Measurements from ENCODE around the gene PLAU. TPM values are rescaled to one million over a fixed set of nuclear protein-coding genes. Genes with fewer than 3 reads are reported as not detected.

Gene PLAU
- total and polyA plus RNA-seq, 9 of the 15 experiments (the other 6 are each of a cell fraction or from before 2014, with no cell fraction given) = 2.1 to 16.9 (median 3.3) TPM

- TF ChIP-seq ZBTB43 (CRISPR knock-in tag; IDR thresholded peaks at IDR 0.05) = no peak
- peak; percentile 30; the same call in 1 of the 2 replicates for TF ChIP-seq KLF13 (tag; IDR thresholded peaks at IDR 0.05; ENCODE audit: borderline replicate concordance, low read depth)
- no peak for TF ChIP-seq ZC3H4 (CRISPR knock-in tag; IDR thresholded peaks at IDR 0.05; ENCODE audit: borderline replicate concordance)
- 0 out of 2 replicates have a peak, but pooled peaks have one; percentile 5 for TF ChIP-seq TAF7 (tag; IDR thresholded peaks at IDR 0.05)
- TF ChIP-seq, protein P1, sequence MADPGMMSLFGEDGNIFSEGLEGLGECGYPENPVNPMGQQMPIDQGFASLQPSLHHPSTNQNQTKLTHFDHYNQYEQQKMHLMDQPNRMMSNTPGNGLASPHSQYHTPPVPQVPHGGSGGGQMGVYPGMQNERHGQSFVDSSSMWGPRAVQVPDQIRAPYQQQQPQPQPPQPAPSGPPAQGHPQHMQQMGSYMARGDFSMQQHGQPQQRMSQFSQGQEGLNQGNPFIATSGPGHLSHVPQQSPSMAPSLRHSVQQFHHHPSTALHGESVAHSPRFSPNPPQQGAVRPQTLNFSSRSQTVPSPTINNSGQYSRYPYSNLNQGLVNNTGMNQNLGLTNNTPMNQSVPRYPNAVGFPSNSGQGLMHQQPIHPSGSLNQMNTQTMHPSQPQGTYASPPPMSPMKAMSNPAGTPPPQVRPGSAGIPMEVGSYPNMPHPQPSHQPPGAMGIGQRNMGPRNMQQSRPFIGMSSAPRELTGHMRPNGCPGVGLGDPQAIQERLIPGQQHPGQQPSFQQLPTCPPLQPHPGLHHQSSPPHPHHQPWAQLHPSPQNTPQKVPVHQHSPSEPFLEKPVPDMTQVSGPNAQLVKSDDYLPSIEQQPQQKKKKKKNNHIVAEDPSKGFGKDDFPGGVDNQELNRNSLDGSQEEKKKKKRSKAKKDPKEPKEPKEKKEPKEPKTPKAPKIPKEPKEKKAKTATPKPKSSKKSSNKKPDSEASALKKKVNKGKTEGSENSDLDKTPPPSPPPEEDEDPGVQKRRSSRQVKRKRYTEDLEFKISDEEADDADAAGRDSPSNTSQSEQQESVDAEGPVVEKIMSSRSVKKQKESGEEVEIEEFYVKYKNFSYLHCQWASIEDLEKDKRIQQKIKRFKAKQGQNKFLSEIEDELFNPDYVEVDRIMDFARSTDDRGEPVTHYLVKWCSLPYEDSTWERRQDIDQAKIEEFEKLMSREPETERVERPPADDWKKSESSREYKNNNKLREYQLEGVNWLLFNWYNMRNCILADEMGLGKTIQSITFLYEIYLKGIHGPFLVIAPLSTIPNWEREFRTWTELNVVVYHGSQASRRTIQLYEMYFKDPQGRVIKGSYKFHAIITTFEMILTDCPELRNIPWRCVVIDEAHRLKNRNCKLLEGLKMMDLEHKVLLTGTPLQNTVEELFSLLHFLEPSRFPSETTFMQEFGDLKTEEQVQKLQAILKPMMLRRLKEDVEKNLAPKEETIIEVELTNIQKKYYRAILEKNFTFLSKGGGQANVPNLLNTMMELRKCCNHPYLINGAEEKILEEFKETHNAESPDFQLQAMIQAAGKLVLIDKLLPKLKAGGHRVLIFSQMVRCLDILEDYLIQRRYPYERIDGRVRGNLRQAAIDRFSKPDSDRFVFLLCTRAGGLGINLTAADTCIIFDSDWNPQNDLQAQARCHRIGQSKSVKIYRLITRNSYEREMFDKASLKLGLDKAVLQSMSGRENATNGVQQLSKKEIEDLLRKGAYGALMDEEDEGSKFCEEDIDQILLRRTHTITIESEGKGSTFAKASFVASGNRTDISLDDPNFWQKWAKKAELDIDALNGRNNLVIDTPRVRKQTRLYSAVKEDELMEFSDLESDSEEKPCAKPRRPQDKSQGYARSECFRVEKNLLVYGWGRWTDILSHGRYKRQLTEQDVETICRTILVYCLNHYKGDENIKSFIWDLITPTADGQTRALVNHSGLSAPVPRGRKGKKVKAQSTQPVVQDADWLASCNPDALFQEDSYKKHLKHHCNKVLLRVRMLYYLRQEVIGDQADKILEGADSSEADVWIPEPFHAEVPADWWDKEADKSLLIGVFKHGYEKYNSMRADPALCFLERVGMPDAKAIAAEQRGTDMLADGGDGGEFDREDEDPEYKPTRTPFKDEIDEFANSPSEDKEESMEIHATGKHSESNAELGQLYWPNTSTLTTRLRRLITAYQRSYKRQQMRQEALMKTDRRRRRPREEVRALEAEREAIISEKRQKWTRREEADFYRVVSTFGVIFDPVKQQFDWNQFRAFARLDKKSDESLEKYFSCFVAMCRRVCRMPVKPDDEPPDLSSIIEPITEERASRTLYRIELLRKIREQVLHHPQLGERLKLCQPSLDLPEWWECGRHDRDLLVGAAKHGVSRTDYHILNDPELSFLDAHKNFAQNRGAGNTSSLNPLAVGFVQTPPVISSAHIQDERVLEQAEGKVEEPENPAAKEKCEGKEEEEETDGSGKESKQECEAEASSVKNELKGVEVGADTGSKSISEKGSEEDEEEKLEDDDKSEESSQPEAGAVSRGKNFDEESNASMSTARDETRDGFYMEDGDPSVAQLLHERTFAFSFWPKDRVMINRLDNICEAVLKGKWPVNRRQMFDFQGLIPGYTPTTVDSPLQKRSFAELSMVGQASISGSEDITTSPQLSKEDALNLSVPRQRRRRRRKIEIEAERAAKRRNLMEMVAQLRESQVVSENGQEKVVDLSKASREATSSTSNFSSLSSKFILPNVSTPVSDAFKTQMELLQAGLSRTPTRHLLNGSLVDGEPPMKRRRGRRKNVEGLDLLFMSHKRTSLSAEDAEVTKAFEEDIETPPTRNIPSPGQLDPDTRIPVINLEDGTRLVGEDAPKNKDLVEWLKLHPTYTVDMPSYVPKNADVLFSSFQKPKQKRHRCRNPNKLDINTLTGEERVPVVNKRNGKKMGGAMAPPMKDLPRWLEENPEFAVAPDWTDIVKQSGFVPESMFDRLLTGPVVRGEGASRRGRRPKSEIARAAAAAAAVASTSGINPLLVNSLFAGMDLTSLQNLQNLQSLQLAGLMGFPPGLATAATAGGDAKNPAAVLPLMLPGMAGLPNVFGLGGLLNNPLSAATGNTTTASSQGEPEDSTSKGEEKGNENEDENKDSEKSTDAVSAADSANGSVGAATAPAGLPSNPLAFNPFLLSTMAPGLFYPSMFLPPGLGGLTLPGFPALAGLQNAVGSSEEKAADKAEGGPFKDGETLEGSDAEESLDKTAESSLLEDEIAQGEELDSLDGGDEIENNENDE (IDR thresholded peaks at IDR 0.05; ENCODE audit: low read depth, low read length) = no peak
- TF ChIP-seq PPARD (CRISPR knock-in tag; IDR thresholded peaks at IDR 0.05) = no peak
- TF ChIP-seq NFYB (IDR thresholded peaks at IDR 0.05; ENCODE audit: extremely low read depth, insufficient read length) = no peak
- TF ChIP-seq TAF9B (IDR thresholded peaks at IDR 0.05; ENCODE audit: partially characterized antibody) = no peak
- no peak for TF ChIP-seq SREBF1 (IDR thresholded peaks at IDR 0.05; ENCODE audit: borderline replicate concordance, low read depth, low read length)
- TF ChIP-seq, protein P2, sequence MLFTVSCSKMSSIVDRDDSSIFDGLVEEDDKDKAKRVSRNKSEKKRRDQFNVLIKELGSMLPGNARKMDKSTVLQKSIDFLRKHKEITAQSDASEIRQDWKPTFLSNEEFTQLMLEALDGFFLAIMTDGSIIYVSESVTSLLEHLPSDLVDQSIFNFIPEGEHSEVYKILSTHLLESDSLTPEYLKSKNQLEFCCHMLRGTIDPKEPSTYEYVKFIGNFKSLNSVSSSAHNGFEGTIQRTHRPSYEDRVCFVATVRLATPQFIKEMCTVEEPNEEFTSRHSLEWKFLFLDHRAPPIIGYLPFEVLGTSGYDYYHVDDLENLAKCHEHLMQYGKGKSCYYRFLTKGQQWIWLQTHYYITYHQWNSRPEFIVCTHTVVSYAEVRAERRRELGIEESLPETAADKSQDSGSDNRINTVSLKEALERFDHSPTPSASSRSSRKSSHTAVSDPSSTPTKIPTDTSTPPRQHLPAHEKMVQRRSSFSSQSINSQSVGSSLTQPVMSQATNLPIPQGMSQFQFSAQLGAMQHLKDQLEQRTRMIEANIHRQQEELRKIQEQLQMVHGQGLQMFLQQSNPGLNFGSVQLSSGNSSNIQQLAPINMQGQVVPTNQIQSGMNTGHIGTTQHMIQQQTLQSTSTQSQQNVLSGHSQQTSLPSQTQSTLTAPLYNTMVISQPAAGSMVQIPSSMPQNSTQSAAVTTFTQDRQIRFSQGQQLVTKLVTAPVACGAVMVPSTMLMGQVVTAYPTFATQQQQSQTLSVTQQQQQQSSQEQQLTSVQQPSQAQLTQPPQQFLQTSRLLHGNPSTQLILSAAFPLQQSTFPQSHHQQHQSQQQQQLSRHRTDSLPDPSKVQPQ (CRISPR knock-in tag; IDR thresholded peaks at IDR 0.05; ENCODE audit: borderline replicate concordance) = no peak
- TF ChIP-seq ZZZ3 (IDR thresholded peaks at IDR 0.05) = no peak
These were observed 31.4 kb upstream of the PLAU start (continued) for GRCh38 chr10:73879296-73880173.

Measured in K562 (cell line).